NCI-H774 (cell line): ENCODE measurements around the gene CD96.
A peak's percentile ranks its signal among the peaks of the same experiment; 100 is the strongest.
"Not testable (repeated sequence)": the region's sequence is repeated elsewhere in the genome, so short reads cannot be mapped to it uniquely, and the experiment has no call there.

Experiments used
- DNase-seq: peaks from one replicate; lab custom pipeline; 2025; lab: John Stamatoyannopoulos, UW

Gene CD96

DNA sequence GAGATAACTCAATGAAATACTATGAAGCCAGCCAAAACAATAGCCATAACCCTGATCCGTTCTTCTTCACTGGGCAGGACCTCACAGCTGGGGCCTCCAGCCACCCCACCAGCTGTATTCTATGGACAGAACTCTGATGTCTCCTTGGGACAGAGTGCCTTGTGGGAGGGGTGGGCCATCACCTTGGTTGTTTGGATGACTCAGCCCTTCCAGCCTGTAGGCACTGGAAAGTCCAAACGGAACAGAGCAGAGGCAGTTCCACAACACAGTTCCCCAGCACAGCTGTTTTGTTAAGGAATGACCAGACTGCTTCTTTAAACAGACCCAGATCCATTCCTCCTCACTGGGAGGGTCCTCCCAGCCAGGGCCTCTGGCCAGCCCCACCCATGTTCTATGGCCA, 85.1 kb downstream of the CD96 start:
- no peak for DNase-seq

DNA sequence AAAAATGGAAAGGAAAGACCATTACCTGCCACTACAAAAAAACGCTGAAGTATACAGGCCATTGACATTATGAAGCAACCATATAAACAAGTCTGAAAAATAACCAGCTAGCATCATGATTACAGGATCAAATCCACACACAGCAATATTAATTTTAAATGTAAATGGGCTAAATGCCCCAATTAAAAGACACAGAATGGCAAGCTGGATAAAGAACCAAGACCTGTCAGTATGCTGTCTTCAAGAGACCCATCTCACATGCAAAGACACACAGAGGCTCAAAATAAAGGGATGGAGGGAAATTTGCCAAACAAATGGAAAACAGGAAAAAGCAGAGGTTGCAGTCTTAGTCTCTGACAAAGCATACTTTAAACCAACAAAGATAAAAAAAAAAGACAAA, 87.0 kb downstream of the CD96 start:
- DNase-seq, result not testable (repeated sequence)

DNA sequence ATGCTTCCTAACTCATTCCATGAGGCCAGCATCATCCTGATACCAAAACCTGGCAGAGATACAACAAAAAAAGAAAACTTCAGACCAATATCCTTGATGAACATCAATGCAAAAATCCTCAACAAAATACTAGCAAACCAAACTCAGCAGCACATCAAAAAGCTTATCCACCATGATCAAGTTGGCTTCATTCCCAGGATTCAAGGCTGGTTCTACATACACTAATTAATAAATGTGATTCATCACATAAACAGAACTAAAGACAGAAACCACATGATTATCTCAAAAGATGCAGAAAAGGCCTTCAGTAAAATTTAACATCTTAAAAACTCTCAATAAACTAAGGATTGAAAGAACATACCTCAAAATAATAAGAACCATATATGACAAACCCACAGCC, 88.6 kb downstream of the CD96 start:
- not testable (repeated sequence) for DNase-seq

- no peak for DNase-seq
Measured at GRCh38 chr3:111635403-111635802, 93.4 kb downstream of the CD96 start.

- DNase-seq, result no peak
Measured at GRCh38 chr3:111636366-111636885, 94.4 kb downstream of the CD96 start.

DNA sequence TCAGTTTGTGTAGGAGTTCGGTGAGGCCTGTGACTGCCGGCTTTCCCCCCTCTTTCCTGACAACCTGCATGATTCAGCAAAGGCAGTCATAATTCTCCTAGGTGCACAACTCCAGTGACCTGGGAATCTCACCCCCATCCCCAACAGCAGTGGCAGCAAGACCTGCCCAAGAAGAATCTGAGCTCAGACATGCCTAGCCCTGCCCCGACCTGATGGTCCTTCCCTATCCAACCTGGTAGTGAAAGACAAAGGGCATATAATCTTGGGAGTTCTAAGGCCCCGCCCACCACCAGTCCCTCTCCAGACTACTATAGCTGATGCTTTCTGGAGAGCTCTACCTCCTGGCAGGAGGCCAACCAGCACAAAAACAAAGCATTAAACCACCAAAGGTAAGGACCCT, 97.3 kb downstream of the CD96 start:
- DNase-seq, result no peak

DNA sequence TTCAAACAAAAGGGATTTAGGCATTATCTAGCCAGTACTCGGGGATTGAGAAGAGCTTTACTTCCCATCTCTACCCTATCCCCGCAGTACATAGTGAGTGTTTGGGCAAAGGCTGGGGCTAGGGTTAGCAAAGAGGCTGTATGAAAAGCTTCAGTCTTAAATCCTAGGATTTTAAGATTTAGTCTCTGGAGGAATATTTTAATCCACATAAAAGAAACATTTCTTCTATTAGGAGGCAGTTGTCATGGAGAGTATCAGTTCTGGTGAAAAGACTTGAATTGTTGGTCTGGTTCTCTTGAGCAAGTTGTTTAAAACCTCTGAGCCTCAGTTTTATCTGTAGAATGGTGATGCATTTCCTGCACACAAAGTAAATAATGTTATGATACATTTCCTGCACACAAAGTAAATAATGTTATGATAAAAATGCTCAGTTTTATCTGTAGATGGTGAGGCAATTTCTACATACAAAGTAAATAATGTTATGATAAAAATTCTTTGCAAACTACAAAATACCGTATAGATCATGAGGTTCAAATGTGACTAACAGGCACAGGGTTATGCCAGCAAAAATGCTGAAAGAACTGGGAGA, 107.1 kb downstream of the CD96 start:
- DNase-seq, result no peak

- no peak for DNase-seq
Measured at GRCh38 chr3:111650378-111651275, 108.6 kb downstream of the CD96 start.

- no peak for DNase-seq
Measured at GRCh38 chr3:111652492-111653180, 110.6 kb downstream of the CD96 start.

DNA sequence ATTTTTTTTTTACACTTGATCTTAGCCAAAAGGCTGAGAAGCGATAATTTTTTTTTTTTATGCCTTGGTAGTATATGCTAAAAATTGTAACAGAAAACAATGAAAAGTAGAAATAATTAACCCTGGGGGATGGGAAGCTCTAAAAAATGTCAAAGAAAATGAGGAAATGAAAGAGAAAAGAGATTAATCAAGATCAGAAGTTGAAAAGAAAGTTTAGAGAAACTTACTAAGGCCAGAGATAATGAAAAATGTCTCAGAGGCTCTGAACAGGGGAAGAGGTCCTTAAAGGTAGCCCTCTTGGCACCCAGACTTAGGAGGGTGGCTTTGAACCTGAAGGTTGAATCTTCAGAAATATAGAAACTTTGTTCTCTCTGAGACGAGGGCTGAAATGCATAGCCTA, 111.8 kb downstream of the CD96 start:
- no peak for DNase-seq

DNA sequence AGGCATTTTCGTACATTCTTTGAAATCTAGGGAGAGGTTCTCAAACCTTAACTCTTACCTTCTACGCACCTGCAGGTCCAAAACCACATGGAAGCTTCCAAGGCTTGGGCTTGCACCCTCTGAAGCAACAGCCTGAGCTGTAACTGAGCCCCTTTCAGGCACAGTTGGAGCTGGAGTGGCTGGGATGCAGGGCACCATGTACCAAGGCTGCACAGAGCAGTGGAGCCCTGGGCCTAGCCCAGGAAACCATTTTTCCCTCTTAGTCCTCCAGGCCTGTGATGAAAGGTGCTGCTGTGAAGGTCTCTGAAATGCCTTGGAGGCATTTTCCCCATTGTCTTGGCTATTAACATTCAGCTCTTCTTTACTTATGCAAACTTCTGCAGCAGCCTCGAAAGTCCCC, 120.0 kb downstream of the CD96 start:
- no peak for DNase-seq

DNA sequence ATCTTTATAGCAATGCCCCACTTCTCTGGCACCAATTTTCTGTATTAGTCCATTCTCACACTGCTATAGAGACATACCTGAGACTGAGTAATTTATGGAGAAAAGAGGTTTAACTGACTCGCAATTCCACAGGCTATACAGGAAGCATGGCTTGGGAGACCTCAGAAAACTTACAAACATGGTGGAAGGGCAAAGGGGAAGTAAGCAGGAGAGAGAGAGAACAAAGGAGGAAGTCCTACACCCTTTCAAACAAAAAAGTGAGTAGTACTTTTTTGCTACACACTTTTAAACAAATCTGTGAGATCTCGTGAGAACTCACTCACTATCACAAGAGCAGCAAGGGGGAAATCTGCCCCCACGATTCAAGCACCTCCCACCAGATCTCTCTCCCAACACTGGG, 120.9 kb downstream of the CD96 start:
- no peak for DNase-seq

- DNase-seq, result no peak
Measured at GRCh38 chr3:111666041-111666735, 124.2 kb downstream of the CD96 start.

GRCh38 chr3:111667170-111667569, 125.2 kb downstream of the CD96 start:
- DNase-seq, result no peak

- no peak for DNase-seq
Measured at GRCh38 chr3:111667621-111668239, 125.7 kb downstream of the CD96 start.

GRCh38 chr3:111668326-111668725, 126.3 kb downstream of the CD96 start:
- no peak for DNase-seq

DNA sequence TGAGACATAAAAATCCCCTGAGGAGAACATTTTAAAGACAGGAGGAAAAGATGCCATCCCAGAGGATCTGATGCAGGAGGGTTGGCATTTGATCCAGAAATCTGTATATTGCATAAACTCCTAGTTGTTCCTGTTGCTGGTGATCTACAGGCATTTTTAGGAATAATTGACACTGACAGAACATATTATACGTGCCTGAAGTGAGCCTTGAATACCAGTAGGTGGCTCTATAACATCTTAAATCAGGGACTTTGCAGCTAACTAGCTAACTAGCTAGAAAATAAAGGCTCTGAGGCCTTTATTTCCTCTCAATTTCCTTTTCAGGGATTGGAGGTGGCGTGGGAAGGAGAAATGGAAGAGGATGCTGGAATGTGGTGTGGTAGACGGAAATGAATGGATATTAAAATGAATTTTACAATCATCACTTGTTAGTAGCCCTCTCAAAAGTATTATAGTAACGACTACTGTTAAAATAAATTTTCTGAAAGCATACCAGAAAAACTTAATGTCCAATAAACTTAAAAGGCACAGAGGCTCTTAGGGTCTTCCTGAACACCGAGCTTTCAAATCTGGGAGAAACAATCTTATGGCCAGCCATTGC, 127.0 kb downstream of the CD96 start:
- peak; percentile 22 for DNase-seq

DNA sequence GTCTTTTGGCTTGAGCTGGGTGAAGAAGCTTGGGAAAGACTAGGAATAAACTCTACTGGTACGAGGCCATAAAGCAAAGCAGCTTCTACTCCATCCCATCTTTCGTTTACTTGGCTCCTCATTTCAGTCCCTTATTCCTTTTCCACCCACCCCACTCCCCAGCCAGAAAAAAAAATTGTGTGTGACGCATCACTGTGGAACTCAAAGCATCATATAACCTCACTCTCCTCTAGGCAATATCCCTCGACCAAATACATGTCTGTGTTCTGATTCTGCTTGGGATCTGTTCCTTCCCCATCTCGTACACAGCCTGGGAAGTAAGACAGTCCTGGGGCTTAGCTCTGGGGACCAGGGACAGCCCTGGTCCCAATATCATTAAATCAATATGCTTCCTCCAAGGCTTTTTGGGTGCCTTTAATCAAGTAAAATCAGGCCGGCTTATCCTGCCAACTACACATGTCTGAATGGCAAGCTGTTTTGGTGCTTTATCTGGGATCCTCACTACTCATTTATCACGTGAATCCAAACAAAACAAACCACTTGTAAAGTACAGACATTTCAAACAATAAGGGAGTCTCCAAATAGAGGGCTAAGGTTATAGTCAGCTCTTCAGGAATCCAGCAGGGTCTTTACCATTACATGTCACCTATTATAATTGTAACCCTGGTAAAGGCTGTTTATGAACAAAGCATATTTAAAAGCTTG, 128.1 kb downstream of the CD96 start:
- no peak for DNase-seq

DNA sequence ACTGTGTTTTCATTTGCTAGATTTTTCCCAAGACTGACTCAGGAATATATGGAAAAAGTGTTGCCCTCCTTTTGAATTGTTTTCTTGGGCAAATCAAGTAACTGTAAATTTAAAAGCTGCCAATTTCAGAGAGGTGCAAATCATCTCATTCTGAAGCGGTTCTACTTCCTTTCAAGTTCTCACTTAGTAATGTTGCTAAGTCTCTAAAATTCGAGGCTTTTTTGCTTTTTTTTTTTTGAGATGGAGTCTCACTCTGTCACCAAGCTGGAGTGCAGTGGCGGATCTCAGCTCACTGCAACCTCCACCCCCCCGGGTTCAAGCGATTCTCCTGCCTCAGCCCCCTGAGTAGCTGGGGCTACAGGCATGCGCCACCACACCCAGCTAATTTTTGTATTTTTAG, 130.5 kb downstream of the CD96 start:
- not testable (repeated sequence) for DNase-seq

DNA sequence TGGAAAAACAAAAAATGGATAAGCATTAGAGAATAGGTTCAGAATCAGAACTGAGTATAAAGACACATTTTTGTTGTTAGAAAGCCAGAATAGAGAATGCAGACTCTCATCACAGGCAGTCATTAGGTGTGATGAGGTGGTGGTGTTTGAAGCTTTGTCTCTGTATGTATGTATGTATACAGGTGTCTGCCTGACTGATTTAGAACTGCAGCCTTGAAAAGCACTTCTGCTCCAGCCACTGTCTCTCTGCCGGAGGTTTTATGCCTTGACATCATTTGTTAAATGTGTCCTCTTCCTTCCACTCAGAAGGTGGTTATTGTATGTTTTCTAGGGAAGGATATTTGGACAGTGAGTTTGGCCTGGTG, 133.8 kb downstream of the CD96 start:
- no peak for DNase-seq
